GM19452 (cell line): ENCODE data around the gene NFKBIA.
"Not testable (repeated sequence)": the region's sequence is repeated elsewhere in the genome, so short reads cannot be mapped to it uniquely, and the experiment has no call there.

Experiments
- ATAC-seq: cut with Tn5 transposase; IDR thresholded peaks from one replicate; pipeline ENCODE4 v1.9.1; 2021; ENCODE audit not compliant: unreplicated experiment

The NFKBIA gene

GRCh38 chr14:35391388-35391710 lies 13.2 kb downstream of the NFKBIA start:
- no peak for ATAC-seq

DNA sequence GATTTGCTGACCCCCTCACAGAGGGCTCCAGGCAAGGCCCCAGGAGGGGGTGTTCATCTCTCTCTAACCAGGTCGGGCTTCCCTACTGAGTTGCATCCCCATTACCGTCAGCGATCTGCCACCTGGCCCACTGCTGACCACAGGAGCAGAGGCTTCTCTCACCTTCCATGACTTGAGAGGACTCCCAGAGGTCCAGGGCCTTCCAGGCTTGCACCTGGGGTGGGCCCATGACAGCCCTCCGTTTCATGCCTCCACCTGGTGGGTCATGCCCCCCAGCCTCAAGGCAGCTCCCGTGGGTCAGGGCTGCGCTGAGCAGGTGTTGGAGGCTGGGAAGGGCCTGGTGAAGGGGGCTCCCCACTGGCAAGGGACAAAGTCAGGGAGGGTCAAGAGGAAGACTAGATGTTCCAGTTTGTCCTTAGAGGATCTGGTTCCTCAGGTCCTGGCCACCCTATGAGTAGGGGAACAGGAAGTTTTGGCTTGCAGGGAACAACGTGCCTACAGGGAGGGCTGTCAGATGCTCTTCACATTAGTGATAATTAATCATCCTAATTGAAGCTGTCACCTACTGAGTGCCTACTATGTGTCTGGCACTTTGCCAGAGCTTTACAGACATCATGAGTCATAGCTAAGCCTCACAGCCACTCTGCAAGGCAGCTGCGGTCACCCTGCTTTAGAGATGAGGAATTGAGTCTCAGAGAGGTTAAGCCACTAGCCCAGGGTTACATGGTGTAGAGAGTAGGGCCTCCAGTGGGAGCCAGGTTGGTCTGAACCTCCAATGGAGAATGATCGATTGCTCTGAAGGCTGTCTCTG lies 13.8 kb downstream of the NFKBIA start:
- no peak for ATAC-seq

DNA sequence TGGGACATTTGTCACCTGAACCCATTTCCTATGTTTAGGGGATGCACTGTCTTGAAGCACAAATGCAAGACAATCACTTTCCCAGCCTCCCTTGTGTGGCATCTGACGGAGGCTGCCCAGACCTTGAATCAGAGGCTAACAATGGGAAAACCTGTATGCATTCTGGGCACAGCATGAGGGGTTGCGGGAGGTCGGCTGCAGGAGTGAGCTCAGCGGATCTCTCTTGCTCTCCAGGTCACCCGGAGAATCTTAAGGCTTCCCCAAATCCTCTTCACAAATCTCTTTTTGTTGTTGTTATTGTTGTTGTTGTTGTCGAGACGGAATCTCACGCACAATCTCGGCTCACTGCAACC lies 15.3 kb downstream of the NFKBIA start:
- no peak for ATAC-seq

DNA sequence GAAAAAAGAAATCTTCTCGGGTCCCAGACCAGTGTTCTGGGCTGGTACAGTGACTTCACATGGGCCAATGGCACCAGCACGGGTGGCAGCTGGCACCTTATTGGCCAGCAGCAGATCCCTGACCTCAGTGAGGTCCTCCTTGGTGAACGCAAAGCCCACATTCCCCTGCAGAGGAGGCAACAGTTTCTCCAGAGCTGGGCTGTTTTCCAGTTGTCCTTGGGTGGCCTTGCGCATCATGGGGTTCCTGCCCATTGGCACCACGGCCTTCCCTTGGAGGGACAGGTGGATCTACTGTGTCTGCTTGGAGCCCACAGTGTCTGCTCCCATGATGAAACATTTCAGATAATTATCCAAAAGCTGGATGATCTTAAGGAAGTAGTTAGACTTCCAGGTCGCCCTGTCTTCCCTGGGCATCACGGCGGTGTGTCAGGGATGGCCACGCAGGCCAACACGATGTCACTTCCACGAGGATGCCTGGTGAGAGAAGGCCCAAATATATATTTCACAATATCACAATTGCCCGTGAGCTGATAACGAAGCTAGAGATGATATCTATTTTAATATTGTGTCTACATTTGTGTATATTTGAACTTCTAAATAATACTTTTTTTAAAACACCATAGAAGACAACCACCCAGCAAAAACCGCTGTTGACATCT lies 15.8 kb downstream of the NFKBIA start:
- no peak for ATAC-seq

DNA sequence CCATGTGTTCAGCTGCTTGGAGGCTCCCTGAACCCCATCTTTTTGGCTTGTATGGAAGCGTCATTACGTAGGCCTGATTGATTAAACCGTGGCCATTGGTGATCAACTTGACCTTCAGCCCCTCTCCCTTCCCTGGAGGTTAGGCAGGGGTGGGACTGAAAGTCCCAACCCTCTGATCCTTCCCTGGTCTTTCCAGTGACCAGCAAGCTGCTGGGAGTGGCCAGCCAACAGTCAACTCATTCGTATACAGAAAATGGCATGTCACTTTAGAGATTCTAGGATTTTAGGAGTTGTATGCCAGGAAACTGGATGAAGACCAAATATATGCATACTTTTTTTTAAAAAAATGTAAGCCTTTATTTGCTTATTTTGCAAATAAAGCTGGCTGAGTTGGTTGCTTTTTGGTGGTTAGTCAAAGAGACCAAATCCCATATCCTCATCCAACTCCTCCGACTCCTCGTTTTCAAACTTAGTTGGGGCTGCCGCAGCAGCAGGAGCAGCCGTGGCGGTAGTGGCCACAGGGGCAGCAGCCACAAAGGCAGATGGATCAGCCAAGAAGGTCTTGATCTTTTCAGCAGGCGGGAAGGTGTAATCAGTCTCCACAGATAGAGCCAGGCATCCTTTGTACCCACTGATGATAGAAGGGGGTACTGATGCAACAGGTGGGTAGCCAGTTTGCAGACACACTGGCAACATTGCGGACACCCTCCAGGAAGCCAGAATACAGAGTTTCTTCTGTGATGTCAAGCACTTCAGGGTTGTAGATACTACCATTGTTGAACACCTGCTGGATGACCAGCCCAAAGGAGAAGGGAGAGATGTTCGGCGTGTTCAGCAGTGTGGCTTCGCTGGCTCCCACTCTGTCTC lies 16.6 kb downstream of the NFKBIA start:
- ATAC-seq, result no peak

GRCh38 chr14:35387219-35387618 lies 17.3 kb downstream of the NFKBIA start:
- no peak for ATAC-seq

DNA sequence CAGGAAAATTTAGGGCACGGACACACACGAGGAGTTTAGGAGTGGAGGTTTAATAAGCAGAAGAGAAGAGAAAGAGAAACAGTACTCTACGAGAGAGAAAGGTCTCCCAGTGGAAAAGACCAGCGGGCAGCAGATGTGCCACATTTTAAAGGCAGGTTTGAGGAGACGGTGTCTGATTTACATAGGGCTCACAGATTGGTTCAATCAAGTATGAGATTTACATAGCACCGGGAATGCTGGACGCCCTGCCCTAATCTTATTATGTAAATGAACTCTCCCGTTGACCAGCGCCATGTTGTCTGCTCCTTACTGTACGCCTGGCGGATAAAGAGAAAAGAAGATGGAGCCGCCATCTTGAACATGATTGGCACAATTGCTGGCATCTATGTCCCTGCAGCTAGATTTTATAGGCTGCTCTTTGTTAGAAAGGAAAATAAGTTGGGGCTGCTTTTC lies 17.9 kb downstream of the NFKBIA start:
- ATAC-seq, result no peak

DNA sequence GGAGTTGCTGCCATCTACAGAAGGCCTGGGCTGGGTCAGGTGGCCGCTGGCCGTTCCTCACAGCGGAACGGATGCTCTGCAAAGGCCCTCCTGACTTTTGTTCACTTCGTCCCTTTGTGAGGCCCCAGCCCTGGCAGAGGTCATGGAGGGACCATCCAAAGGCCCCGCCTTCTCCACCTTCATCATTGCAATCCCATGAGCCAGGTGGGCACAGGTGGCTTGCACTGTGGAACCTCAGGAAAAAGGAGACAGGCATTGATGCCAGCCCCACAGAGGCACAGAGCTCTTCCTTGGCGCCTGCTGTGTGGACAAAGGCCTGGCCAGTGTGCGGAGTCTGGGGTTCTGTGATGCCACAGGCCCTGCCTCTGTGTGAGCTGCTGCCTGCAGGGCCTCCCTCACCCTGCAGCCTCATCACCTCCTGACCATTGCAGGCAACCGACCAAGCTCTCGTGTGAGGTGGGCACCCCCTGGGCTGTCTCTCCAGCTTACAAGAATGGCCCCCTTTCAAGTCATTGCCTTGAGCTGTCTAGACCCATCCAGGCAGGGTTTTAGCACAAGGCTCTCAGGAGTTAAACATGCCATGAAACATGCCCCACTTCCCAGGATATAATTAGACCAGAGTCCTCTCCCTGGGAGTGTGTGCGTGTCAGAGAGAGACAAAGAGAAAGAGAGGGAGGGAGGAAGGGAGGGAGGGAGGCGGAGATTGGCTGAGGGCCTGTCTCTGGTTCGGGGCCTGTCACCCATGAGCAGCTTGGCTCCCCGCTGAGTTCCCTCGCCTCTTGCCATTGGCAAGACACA lies 19.3 kb downstream of the NFKBIA start:
- no peak for ATAC-seq

DNA sequence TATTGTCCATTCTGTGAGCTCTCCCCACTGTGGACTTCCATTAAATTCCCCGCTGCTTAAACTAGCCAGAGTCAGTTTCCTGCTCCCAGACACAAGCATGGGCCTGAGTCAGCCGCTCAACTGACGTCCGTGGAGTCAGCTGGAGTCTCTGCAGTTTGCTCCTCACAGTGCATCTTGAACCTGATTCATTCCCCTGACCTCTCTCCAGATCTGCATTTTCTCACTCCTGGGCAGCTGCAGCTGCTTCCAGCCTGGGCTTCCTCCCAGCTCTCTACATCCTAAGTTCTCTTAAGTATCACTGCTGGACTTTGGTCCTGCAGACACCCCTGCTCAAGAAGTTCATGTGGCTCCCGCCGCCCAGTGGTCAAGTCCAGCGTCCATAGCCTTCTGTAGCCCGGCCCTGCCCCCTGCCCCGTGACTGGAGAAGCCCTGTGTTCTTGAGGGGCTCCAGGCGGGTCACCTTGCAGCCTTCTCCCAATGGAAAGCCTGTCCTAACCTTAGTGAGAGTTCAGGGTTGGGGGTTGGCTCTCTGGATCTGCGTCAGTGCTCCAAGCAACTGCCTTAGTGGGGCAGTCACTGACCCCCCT lies 20.0 kb downstream of the NFKBIA start:
- no peak for ATAC-seq

GRCh38 chr14:35383569-35384454 lies 20.7 kb downstream of the NFKBIA start:
- no peak for ATAC-seq

GRCh38 chr14:35380794-35381193 lies 23.8 kb downstream of the NFKBIA start:
- ATAC-seq, result no peak

GRCh38 chr14:35379234-35379933 lies 25.2 kb downstream of the NFKBIA start:
- ATAC-seq, result not testable (repeated sequence)

DNA sequence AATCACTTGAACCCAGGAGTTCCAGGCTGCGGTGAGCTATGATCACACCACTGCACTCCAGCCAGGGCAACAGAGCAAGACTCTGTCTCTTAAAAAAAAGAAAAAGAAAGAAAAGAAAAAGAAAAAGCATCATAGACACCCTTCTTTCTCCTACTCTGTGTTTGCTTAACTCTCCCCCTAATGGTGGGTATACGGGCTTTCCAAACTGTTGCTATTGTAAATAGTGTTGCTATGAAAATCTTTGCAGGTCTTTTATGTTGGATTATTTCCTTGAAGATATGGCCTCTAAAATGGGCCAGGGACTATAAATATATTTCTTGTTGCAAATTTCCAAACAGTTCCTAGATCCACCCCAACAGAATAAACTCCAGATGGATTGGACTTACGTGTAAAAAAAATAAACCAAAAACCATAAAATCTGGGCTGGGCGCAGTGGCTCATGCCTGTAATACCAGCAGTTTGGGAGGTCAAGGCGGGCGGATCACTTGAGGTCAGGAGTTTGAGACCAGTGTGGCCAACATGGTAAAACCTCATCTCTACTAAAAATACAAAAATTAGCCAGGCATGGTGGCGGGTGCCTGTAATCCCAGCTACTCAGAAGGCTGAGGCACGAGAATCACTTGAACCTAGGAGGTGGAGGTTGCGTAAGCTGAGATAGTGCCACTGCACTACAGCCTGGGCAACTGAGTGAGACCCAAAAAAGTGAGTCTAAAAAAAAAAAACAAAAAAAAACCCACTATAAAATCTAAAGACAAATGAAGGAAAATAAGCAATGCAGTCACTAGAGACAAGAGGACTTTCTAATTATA lies 25.9 kb downstream of the NFKBIA start:
- no peak for ATAC-seq

- no peak for ATAC-seq
Observed at GRCh38 chr14:35375558-35376025, 29.0 kb downstream of the NFKBIA start.

DNA sequence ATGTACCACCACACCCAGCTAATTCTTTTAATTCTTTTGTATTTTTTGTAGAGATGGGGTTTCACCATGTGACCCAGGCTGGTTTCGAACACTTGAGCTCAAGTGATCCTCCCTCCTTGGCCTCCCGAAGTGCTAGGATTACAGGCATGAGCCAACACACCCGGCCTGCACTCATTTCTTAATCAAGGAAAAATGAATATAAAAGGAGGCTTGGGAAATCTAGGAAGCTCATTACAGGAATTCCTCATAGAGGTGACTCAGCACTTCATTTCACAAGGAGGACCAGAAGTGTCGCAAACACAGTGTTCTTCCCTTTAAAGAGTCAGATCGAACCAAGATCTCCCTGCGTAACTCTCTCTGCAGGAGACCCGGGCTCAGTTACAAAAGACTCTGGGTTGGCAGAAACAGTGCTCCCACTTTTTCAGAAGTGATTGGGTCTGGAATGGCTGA lies 30.3 kb downstream of the NFKBIA start:
- ATAC-seq, result no peak

DNA sequence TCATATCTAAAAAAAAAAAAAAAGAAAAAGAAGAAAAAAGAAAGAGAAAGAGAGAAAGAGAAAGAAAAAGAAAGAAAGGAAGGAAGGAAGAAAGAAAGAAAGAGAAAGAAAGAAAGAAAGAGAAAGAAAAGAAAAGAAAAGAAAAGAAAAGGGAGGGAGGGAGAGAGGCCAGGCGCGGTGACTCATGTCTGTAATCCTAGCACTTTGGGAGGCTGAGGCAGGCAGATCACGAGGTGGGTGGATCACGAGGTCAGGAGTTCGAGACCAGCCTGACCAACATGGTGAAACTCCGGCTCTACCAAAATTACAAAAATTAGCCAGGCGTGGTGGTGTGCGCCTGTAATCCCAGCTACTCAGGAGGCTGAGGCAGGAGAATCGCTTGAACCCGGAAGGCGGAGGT lies 31.3 kb downstream of the NFKBIA start:
- not testable (repeated sequence) for ATAC-seq

GRCh38 chr14:35370969-35371368 lies 33.6 kb downstream of the NFKBIA start:
- ATAC-seq, result no peak

DNA sequence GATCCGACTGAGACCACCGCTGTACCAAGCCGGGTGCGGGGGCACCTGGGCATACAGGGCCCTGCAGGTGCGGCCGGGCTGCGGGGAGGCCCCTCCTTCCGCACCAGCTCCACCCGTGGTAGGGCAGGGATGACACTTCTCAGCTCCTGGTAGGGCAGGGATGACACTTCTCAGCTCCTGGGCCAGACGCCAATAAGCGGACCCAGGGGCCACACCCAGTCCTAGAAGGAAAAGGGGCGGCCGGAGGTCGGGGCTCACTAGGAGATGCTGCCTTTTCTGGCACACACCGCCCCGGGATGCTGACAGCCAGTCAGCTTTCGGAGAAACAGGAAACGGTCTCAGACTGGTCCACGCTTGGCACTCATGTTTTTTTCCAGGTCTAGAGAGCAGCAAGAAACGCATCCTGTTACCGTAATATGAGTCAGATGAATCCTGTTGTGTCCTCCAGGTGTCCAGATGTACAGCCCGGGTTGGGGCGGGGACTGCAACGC lies 34.8 kb downstream of the NFKBIA start:
- ATAC-seq, result no peak
